Fibroblast of lung (primary cell): ENCODE measurements around the gene PCBP4.

Experiments
- CTCF ChIP-seq, 2 donors: IDR thresholded peaks in 1 of 2; conservative IDR thresholded peaks in 1 of 2; 1 replicate in 1 of 2; 2 replicates in 1 of 2; pipeline ENCODE4 v1.5.1; 2011 to 2012; ENCODE audit warnings: low read length in 2 of 2, control low read depth in 1 of 2, inconsistent platforms in 1 of 2, low read depth in 1 of 2, mild to moderate bottlenecking in 1 of 2
- EZH2 ChIP-seq: IDR thresholded peaks from 2 replicates; pipeline ENCODE4 v1.5.1; 2012; ENCODE audit warnings: low read length, control low read depth, mild to moderate bottlenecking; ENCODE audit errors: missing control alignments

GRCh38 chr3:51968883-51969678 lies 1.8 kb upstream of the PCBP4 start:
- TF ChIP-seq EZH2, result no peak
- TF ChIP-seq CTCF (conservative IDR thresholded peaks at IDR 0.05 in 1 of 2, IDR thresholded peaks at IDR 0.05 in 1 of 2; ENCODE audit: low read depth in 1 of 2, low read length in 2 of 2), result no peak
